WTC11 (cell line): ENCODE results near the gene ZNF892.

Experiments used
- FOXK1 ChIP-seq: sonication (generic); formaldehyde crosslinking; IDR thresholded peaks from 2 replicates; pipeline ENCODE4 v1.8.0; 2022; ENCODE audit warnings: mild to moderate bottlenecking, moderate library complexity, missing genetic modification reagents
- IRF2 ChIP-seq: sonication (generic); formaldehyde crosslinking; IDR thresholded peaks from 2 replicates; pipeline ENCODE4 v1.8.0; 2022; ENCODE audit warnings: low read depth, missing genetic modification reagents, borderline replicate concordance
- KAT7 ChIP-seq: sonication (generic); formaldehyde crosslinking; IDR thresholded peaks from 2 replicates; pipeline ENCODE4 v1.8.1; 2023; ENCODE audit warnings: missing genetic modification reagents, mild to moderate bottlenecking, borderline replicate concordance
- MAX ChIP-seq: sonication (generic); formaldehyde crosslinking; IDR thresholded peaks from 2 replicates; pipeline ENCODE4 v1.8.0; 2022; ENCODE audit warnings: mild to moderate bottlenecking, missing genetic modification reagents
- NFE2L1 ChIP-seq: sonication (generic); formaldehyde crosslinking; IDR thresholded peaks from 2 replicates; pipeline ENCODE4 v1.8.1; 2023; ENCODE audit warnings: missing genetic modification reagents
- NFYB ChIP-seq: sonication (generic); formaldehyde crosslinking; conservative IDR thresholded peaks from 2 replicates; pipeline ENCODE4 v1.8.0; 2022; ENCODE audit warnings: low read depth, missing genetic modification reagents
- SMAD3 ChIP-seq: sonication (generic); formaldehyde crosslinking; IDR thresholded peaks from 2 replicates; pipeline ENCODE4 v1.8.0; 2022; ENCODE audit warnings: missing genetic modification reagents, mild to moderate bottlenecking, borderline replicate concordance
- STAT6 ChIP-seq: sonication (generic); formaldehyde crosslinking; conservative IDR thresholded peaks from 2 replicates; pipeline ENCODE4 v1.8.1; 2023; ENCODE audit warnings: mild to moderate bottlenecking, low read depth, missing genetic modification reagents, moderate library complexity
- USF2 ChIP-seq: sonication (generic); formaldehyde crosslinking; IDR thresholded peaks from 2 replicates; pipeline ENCODE4 v1.8.1; 2023; ENCODE audit warnings: mild to moderate bottlenecking, missing genetic modification reagents, moderate library complexity
- ZBTB21 ChIP-seq: sonication (generic); formaldehyde crosslinking; IDR thresholded peaks from 2 replicates; pipeline ENCODE4 v1.8.1; 2023; ENCODE audit warnings: mild to moderate bottlenecking, missing genetic modification reagents, borderline replicate concordance
- TF ChIP-seq, protein P1 (sequence below): fragments of 200-600 bp; IDR thresholded peaks from 2 replicates; pipeline ENCODE4 v1.8.0; 2022; ENCODE audit warnings: antibody characterized with exemption
- TF ChIP-seq, protein P2 (sequence below): sonication (generic); formaldehyde crosslinking; IDR thresholded peaks from 2 replicates; pipeline ENCODE4 v1.8.0; 2023; ENCODE audit warnings: missing genetic modification reagents, mild to moderate bottlenecking, borderline replicate concordance

DNA sequence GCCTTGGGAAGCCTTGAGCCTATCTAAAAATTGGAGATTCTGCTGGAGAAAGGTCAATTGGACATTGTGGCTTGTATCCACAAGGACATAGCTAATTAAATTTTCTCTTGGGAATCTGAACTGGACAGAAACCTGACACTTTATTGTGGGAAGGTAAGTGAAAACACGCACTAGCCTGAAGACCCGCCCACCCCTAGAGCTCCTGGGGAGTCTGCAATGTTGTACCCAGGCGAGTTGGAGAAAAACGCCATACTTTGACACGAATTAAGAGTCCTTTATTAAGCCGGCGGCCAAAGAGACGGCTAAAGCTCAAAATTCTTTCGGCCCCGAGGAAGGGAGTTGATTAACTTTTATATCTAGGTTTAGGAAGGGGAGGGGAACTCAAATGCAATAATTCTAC lies 1.2 kb upstream of the ZNF892 start:
- TF ChIP-seq, protein P1, sequence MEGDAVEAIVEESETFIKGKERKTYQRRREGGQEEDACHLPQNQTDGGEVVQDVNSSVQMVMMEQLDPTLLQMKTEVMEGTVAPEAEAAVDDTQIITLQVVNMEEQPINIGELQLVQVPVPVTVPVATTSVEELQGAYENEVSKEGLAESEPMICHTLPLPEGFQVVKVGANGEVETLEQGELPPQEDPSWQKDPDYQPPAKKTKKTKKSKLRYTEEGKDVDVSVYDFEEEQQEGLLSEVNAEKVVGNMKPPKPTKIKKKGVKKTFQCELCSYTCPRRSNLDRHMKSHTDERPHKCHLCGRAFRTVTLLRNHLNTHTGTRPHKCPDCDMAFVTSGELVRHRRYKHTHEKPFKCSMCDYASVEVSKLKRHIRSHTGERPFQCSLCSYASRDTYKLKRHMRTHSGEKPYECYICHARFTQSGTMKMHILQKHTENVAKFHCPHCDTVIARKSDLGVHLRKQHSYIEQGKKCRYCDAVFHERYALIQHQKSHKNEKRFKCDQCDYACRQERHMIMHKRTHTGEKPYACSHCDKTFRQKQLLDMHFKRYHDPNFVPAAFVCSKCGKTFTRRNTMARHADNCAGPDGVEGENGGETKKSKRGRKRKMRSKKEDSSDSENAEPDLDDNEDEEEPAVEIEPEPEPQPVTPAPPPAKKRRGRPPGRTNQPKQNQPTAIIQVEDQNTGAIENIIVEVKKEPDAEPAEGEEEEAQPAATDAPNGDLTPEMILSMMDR = no peak
- no peak for TF ChIP-seq USF2
- TF ChIP-seq KAT7 (CRISPR knock-in tag) = no peak
- no peak for TF ChIP-seq NFYB (CRISPR knock-in tag)
- no peak for TF ChIP-seq SMAD3 (CRISPR knock-in tag)
- no peak for TF ChIP-seq MAX (CRISPR knock-in tag)
- TF ChIP-seq NFE2L1 (CRISPR knock-in tag) = no peak
- no peak for TF ChIP-seq STAT6 (CRISPR knock-in tag)
- TF ChIP-seq IRF2 = no peak
- TF ChIP-seq, protein P2, sequence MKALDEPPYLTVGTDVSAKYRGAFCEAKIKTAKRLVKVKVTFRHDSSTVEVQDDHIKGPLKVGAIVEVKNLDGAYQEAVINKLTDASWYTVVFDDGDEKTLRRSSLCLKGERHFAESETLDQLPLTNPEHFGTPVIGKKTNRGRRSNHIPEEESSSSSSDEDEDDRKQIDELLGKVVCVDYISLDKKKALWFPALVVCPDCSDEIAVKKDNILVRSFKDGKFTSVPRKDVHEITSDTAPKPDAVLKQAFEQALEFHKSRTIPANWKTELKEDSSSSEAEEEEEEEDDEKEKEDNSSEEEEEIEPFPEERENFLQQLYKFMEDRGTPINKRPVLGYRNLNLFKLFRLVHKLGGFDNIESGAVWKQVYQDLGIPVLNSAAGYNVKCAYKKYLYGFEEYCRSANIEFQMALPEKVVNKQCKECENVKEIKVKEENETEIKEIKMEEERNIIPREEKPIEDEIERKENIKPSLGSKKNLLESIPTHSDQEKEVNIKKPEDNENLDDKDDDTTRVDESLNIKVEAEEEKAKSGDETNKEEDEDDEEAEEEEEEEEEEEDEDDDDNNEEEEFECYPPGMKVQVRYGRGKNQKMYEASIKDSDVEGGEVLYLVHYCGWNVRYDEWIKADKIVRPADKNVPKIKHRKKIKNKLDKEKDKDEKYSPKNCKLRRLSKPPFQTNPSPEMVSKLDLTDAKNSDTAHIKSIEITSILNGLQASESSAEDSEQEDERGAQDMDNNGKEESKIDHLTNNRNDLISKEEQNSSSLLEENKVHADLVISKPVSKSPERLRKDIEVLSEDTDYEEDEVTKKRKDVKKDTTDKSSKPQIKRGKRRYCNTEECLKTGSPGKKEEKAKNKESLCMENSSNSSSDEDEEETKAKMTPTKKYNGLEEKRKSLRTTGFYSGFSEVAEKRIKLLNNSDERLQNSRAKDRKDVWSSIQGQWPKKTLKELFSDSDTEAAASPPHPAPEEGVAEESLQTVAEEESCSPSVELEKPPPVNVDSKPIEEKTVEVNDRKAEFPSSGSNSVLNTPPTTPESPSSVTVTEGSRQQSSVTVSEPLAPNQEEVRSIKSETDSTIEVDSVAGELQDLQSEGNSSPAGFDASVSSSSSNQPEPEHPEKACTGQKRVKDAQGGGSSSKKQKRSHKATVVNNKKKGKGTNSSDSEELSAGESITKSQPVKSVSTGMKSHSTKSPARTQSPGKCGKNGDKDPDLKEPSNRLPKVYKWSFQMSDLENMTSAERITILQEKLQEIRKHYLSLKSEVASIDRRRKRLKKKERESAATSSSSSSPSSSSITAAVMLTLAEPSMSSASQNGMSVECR = no peak
- TF ChIP-seq FOXK1 (CRISPR knock-in tag) = no peak
- no peak for TF ChIP-seq ZBTB21 (CRISPR knock-in tag)
